GM21447 (cell line): ENCODE data around the gene CNTNAP3B.
"Not testable (repeated sequence)": the region's sequence is repeated elsewhere in the genome, so short reads cannot be mapped to it uniquely, and the experiment has no call there.

Experiments
- ATAC-seq: cut with Tn5 transposase; IDR thresholded peaks from one replicate; pipeline ENCODE4 v1.9.1; 2021; ENCODE audit not compliant: unreplicated experiment

Gene CNTNAP3B

DNA sequence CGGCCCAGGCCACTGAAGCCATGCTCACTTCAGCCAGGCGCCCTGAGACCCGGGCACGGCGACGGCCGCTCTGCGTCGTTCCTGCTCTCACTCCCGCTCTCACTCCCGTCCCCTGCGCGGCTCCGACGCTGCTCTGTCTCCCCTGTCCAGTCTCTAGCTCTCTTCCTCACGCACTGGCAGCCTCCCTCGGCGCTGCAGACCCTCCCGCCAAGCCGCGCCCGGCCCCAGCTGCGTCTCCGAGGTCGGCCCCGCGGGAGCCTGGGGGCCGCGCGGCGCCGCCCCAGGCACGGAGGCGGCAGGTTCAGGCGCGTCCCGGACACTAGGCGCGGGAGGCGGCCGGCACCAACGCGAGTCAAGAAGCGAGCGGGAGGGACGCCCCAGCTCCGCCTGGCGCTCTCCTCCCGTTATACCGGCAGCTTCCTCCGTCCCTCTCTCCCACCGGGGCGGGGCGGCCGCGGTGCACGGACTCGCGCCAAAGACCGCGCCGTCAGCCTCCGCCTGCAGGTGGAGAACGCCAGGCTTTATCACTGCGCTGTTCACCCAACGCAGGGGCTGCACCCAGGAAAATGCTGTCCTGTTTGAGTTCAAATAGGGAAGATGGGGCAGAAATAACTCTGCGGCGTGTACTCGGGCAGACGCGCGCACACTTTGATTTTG, at the start of gene CNTNAP3B:
Gene CNTNAP3B (minus strand): TSS at position 354 of the 657 bp plus-strand sequence. CDS start 332 bp downstream, at position 22.
- ATAC-seq = not testable (repeated sequence)

DNA sequence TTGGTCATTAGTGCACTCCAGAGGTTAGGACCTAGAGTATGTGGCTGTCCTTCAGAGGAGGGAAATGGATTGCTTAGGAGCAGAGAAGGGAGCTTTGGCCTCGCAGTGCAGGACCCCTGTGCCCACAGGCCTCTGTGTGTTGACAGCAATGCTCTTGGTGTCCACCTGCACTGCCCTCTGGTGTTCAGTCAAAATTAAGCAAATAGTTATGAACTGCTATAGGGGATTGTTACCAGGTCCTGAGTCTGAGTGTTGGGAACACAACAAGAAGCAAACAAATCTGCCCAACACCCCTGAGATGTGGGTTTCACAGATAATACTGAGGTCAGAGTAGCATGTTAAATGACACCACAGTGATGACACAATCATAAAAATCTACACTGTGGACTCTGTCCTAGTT, 31.1 kb upstream of the CNTNAP3B start:
- ATAC-seq = not testable (repeated sequence)

DNA sequence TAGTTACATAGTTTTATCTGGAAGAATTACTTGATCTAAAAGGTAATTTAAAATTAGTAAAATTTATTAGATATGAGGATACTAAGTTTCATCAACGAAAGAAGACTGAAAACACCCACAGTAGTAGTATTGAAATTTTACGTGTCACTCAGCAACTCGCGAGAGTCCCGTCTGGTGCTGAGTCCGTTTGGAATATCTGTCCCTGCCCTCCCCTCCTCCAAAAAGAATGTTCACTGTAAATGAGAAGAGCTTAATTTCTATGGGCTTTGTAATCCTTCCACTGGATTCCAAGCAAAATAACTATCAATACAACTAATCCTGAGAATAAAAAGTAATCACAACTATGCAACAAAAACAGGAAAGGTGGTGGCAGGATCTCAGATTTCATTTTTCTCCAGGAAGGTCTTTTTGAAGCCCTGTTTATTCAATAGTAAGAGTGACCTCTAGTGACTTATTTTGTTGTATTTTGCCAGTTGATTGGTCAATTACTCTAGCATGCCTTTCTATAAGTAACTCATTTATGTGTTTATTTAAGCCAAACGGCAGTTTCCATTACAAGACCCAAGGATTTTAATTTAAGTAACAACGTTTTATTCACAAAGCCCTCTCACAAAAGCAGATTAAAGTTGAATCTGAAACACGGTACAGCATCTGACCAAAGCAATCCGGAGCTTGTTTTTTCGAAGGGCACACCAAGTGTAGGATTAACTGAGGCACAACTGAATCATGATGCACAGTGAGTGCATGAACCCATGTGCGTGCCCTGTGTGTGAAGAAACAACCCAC, 2.0 kb downstream of the CNTNAP3B start:
- ATAC-seq = not testable (repeated sequence)

DNA sequence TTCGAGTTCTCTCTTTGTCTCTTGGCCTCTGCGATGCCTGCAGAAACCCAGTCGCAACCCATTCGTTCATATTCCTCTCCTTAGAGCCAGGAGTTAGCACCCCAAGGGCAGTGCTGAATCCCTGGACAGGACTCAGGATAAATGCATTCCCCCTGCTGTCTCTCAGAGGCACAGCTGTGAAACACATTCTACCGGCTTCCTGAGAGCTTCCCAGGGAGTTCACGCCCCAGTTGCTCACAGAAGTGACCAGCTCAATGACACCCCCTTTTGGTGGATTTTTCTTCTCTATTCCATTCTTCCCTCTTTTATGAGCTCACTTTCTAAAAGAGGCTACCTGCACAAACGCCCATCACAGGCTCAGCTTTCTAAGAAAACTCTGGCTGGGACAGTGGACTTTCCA, 8.2 kb downstream of the CNTNAP3B start:
- ATAC-seq = not testable (repeated sequence)

DNA sequence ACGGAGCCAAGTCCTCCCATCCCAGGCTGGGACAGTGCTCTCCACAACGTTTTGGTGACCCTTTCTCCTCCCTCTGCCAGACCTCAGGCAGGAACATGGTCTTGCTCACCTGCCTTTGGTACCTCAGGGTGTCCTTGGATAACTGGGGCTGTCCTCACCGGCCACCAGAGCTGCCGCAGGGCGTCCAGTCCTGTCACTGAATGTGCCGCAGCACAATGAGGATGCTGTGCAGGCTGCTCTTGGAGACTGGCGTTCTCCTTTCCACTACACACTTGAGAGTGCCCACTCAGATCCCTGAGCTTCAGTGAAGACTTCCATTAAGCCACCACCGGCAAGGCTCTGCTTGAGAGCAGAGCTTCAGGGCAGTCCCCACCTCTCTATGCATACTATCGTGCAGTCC, 33.3 kb downstream of the CNTNAP3B start:
- not testable (repeated sequence) for ATAC-seq

DNA sequence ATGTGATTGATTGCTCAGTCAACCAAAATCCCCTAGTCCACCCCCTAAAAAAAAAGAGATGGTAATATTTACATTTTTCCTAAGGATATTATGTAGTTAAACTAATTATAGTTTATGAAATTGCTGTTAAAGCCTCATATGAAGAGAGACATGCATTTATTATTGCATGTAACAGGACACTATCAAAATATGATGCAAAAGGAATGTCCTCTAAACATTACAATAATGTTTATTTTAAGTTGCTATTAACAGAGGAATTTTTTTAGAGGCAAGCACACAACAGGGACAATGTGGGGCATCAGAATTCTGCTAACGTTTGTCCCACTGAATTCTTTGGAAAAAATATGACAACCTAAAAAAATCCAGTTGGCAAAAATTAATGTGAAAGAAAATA, 44.7 kb downstream of the CNTNAP3B start:
- ATAC-seq = not testable (repeated sequence)

DNA sequence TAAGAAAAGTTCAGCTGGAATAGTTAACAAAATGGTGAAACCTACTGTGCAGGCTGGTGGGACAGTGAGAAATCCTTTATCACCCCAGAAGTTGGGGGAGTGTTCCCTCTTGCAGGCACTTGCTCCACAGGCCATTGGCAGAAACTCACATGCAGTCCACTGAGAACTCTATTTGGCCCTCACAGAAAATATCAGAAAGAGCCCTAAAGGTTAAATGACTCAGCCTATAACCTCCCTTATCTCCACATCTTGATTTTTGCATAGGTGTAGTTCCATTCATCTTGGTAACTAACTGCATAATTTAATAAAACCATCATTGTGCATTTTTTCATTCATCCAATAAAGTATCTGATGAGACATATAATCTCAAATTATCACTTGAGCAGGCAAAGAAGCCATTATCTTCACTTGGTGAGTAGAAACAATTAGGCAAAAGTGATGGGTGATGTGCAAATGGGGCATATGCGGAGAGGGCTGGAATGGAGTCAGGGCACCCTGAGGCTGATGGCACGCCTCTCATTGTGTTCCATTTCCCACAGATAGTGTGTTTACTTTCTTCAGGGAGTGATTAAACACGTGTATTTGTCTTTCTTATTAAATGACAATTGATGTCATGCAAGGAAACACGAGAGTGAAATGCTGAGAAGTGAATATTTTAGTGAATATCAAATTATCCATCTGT, 45.2 kb downstream of the CNTNAP3B start:
- ATAC-seq = not testable (repeated sequence)

DNA sequence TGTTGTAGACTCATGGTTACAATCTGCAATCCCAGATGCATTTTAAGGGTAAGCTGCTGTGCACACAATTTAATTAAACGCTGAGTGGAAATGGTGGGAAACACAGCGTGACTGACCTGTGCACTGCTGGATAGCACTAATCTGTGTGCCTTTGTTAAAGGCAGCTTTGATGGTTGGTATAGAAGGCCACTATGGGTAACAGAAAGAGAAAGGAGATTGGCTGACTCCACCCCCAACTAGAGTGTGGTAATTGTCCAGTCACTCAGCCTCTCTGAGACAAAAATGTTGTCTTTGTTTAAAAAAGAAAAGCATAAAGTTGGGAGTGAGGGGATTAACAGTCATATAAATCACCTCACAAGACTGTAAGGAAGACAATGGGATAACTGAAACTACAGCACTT, 48.9 kb downstream of the CNTNAP3B start:
- ATAC-seq = not testable (repeated sequence)

DNA sequence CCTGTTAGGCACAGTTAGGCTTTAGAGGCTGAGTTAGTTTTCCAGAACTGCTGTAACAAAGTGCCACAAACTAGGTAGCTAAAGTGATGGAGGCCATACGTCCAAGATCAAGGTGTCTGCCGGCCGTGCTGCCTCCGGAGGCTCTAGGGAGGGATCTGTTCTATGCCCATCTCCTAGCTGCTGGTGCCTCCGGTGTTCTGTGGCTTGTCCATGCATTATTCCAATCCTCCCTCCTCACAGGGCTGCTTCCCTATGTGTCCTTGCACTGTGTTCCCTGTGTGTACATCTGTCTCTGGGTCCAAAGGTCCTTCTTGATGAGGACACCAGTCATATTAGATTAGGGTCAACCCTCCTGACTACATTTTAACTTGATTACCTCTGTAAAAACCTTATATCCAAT, 54.4 kb downstream of the CNTNAP3B start:
- ATAC-seq = not testable (repeated sequence)

DNA sequence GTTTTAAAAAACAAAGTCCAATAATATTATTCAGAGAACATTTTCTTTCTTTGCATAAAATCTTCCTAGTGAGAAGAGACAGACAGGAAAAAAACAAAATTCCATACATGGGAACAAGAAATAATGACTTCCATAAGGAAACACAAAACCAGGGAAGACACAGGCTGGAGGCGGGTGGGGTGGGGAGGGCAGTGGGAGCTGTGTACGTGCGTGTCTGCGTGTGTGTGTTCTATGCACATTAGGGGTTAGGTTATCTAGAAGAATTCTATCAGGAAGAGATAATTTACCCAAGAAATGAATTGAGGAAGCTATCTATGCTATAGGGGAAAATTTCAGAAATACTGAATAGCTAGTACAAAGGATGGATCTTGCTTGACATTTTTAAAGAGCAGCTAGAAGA, 58.2 kb downstream of the CNTNAP3B start:
- not testable (repeated sequence) for ATAC-seq

DNA sequence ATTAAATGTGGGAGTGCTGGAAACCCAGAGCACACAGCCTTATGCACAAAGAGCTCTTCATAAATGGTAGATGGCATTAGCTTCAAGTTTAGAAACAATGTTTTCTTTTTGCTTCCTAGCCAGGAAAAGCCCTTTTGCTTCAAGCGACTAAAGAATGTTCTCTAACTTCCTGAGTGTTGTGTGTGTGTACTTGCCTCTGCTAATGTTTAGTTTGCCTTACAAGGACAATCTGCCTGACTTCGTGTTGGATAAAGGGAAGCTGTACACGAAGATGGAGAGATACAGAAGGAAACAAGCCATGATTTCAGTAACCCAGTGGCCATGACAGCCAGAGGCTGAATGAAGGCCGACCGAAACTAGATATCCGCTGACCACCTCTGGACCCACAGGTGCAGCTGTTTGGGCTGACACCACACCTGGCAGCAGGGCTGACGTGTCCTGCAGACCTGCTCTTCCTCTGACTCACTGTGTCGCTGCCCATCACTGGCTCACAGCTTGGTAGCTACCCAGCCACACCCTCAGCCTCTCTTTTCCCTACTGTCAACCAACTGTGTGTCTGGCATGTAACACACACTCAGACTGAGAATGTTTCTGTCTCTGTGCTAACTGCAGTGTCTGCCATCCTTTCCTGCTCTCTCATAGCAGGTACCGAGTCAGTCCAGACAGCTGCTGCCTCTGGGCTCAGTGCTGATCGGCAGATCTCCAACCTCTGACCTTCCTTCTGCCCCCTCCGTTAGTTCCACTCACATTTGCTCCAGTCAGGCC, 59.0 kb downstream of the CNTNAP3B start:
- not testable (repeated sequence) for ATAC-seq

DNA sequence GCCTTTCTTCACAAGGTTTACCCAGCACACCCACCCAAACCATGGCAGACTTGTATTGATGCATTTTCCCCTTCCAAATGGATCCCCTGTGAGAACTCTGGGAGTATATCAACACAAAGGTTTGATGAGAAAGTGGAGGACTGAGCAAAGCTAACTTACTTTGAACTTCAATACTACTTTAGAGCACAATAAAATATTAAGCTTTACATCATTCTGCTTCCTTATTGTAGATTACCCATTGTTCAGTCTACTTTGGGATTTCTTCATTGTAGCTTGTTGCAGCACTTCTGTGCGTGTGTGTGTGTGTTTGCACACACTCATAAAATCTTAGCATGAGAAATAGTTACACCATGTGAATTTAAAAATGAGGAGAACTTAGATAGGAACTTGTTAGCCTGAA, 75.4 kb downstream of the CNTNAP3B start:
- ATAC-seq = not testable (repeated sequence)

DNA sequence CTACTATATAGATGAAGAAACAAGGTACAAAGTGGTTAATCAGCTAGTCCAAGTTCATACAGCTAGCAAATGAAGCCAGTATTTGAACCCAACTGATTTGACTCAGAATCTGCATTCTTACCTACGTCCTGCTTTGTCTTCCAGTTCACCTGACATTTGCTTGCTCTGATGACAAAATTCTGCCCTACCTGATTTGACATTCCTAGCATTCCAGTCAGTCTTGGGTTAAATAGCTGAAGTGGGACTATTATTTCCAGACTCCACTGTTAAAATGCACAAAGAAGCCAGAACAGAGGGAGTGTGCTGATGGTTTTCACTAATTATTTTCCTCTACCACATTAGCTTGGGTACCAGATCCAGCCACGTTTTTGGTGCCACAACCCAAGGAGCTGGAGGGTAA, 78.5 kb downstream of the CNTNAP3B start:
- ATAC-seq = not testable (repeated sequence)

DNA sequence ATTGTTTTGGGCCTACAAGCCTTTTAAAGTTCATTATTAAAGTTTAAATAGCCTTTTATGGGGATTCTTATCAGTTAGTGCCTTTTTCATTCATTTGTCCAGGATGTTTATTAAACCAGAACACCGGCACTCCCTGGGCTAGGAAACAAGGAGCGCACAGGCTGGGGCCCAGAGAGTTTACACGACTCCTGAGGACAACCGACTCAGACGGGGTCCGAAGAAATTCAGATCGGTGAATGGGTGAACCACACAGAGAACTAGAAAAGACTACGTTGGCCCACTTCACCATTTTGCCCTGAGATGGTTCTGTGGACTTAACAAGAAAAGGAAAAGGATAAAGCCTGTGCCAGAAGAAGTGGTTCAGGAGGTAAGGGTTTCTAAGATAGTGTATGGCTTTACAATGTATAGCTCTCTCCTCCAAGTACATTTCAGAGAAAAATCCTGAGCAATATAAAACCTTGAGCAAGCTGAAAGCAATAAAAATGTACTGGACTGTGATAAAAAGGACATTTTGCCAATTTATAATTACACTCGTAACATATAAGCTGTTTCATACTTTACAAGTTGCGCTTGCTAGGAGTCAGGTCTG, 84.7 kb downstream of the CNTNAP3B start:
- not testable (repeated sequence) for ATAC-seq

DNA sequence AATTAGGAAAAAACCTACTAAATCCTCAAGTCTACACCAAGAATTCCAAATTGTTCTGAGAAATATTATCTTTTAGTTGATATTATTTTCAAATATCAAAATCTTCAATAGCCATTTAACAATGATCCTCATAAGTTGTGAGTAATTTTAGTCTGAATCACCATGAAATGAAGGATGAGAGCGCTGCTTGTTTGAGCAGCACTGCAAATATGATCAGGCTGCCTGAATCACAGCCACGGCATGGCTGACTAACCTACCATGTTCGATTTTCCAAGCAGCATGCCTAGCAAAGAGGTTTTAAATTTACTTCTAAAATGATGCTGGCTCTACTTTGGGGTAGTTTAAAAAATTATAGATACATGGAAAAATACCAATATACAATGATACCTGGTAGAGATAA, 95.7 kb downstream of the CNTNAP3B start:
- ATAC-seq = not testable (repeated sequence)

DNA sequence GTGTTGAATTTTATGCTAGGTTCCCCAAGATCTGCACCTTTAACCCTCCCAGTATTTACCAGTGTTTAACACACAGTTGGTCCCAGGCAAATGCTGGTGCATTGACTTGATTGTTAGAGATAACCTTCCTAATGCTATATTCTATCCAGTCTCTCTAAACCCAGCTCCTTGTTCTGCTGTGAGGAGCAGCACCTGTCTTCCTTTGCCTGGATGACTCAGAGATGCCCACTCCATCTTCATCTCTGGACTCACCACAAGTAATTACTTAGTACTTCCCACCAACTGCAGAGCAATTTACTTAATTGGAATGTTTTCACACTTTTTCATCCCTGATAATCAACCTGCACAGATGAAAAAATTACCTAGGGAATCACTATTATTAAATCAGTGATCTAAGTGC, 108.6 kb downstream of the CNTNAP3B start:
- not testable (repeated sequence) for ATAC-seq

DNA sequence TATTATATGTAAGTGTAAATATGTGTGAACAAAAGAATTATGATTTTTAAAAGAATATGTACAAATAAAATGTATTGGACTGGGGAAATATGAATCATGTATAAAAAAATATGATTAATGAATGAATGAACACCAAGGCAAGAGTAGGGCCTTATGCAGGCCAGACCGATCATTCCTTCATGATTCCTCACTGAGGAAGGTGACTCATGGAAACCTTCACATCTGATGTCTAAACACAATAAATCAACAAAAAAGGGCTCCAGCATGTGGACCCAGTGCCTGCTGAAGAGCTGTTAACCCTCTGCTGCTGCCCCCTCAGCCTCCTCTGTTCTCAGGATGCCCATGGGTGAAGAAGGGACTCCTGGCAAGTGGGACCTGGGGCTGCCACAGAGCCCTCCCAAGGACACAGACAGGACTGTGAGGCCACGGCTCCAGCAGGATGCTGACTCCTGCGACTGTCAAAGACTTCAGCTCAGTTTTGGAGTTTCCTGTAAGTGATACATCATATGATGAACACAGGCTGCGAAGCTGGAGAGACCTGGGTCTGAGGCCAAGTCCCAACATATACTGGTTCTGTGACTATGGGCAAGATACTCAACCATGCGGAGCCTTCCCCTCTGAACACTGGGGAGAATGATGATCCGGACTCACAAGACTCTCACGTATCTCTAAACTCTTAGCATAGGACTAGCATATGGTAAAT, 110.9 kb downstream of the CNTNAP3B start:
- ATAC-seq = not testable (repeated sequence)

DNA sequence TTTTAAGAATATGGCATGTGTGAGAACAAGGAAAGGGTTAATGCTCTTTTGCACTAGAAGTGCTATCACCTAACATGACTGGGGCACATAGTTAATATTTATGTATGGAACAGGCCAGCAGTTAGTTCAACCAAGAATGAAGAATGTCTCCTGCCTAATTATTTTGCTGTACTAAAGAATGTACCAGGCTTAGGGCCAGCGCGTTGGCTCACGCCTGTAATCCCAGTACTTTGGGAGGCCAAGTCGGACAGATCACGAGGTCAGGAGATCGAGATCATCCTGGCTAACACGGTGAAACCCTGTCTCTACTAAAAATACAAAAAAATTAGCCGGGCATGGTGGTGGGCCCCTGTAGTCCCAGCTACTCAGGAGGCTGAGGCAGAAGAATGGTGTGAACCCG, 114.9 kb downstream of the CNTNAP3B start:
- ATAC-seq = not testable (repeated sequence)

DNA sequence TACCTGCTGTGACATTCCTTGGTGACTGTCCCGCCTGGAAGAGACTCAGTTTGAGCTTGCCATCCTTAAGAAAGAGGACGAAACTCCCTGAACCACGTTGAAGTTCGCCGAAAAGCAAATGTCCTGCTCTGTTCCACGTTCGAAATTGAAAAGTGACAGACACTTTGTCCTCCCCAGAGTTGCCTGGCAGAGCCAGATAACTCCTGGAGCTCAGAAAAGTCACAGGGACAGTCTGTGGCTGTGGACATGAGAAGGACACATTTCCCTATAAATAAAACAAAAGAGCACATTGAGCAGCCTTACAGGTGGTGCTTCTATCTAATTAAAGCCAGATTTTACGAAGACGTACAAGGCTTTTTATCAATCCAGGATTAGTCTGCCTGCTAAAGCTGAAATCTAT, 137.6 kb downstream of the CNTNAP3B start:
- ATAC-seq = not testable (repeated sequence)

DNA sequence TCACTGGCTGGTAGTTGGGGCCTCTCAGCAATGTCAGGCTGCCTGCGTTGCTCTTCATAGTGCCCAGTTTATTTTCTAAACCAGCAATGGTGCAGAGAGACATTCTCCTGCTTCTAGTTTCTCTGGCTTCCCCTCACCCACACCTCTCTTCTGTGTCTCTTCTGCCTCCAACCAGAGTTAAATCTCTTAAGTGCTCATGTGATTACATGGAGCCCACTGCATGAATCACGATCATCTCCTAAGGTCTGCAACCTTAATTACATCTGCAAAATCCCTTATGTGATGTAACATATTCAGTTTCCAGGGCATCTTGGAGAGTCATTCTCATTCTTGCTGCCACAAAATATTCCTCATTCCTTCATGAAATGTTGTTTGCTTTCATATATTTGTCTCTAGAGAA, 149.0 kb downstream of the CNTNAP3B start:
- not testable (repeated sequence) for ATAC-seq
